Activated B cell treated with CpG ODN at 0.5 μM for 24 hours (primary cell): ENCODE measurements around the gene SMG1. TPM values are rescaled to one million over a fixed set of nuclear protein-coding genes. Genes with fewer than 3 reads are reported as not detected.
A peak's percentile ranks its signal among the peaks of the same experiment; 100 is the strongest.

Experiments
- ATAC-seq: fragments of 200-7000 bp; cut with Tn5 transposase; one replicate; pipeline ENCODE4 v1.10.0; 2021; ENCODE audit warnings: low read depth, mild to moderate bottlenecking, moderate library complexity
- CTCF ChIA-PET: fragments of 350-600 bp; sonication (Branson Sonifier 250); formaldehyde crosslinking; loops from one replicate; lab custom pipeline; 2021; ENCODE audit warnings: antibody characterized with exemption; lab: Charles Lee
- POLR2A ChIA-PET: fragments of 350-600 bp; sonication (Branson Sonifier 250); formaldehyde crosslinking; loops from one replicate; lab custom pipeline; 2021; ENCODE audit warnings: antibody characterized with exemption; lab: Charles Lee
- DNase-seq: peaks from one replicate; pipeline ENCODE4 v3.0.0; 2022
- H3K27ac Mint-ChIP-seq: one replicate; pipeline ENCODE4 v1.8.0; 2020; ENCODE audit warnings: mixed read lengths
- H3K27me3 Mint-ChIP-seq: one replicate; pipeline ENCODE4 v1.8.0; 2021; ENCODE audit warnings: mixed read lengths
- H3K36me3 Mint-ChIP-seq: one replicate; pipeline ENCODE4 v1.8.0; 2021; ENCODE audit warnings: low read depth, mixed read lengths
- H3K4me1 Mint-ChIP-seq: one replicate; pipeline ENCODE4 v1.8.0; 2021; ENCODE audit warnings: mixed read lengths
- H3K4me3 Mint-ChIP-seq: one replicate; pipeline ENCODE4 v1.8.0; 2020; ENCODE audit warnings: mild to moderate bottlenecking, mixed read lengths
- H3K9me3 Mint-ChIP-seq: one replicate; pipeline ENCODE4 v1.8.0; 2020; ENCODE audit warnings: mixed read lengths
- intact Hi-C: fragments of 100-400 bp; cut with micrococcal nuclease; formaldehyde crosslinking; loops from one replicate; pipeline ENCODE4 v1.15.1; 2024
- total RNA-seq: library from RNA; stranded (reverse); gene quantifications from 2 replicates; pipeline ENCODE4 v1.2.3, GENCODE V29; 2022
- TF ChIP-seq, protein P1 (sequence below): fragments of 200-600 bp; IDR thresholded peaks from one replicate; pipeline ENCODE4 v1.8.0; 2022; ENCODE audit warnings: antibody characterized with exemption, mild to moderate bottlenecking

Gene SMG1
- total RNA-seq, 1 donor from 2014 or later, result 215 TPM

DNA sequence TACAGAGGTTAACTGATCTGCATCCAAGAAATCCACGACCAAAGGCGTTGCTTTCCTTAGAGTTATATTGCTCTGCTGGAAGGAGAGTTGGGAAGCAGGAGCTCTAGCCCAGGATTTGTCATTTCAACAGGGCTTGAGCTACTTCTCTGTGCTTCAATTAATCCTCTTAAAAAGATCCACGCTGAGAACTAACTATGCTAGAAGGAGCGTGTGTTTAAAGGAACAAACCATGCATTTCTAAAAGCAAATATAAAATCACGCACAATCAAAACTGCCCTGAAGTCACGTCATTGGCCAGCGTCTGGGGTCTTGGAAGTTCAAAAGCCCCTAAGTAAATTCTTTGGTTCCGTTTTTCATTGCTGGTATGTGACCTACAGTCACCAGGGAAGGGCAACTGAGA is 125.9 kb downstream of the SMG1 start:
- ChIA-PET POLR2A (interaction anchor here (1.8 to 4.4 kb wide), 2 partner anchors 10 to 126 kb away, joined by 12 to 156 read pairs; partner anchors contain the start of genes RPS15A and SMG1), CTCF (interaction anchor here (1.5 kb wide), 1 partner anchor 10 kb away, joined by 6 read pairs; no protein-coding TSS in a partner anchor)
- intact Hi-C loops, result loop anchor here (10.0 kb wide), 1 partner anchor 55 kb away; no protein-coding TSS in a partner anchor
- ATAC-seq (no peak), DNase-seq (no peak)
- H3K36me3 Mint-ChIP-seq, result peaks cover 36% of the 10 kb centered on the region
- H3K4me3 Mint-ChIP-seq, result peak overlapping the region; percentile 95
- peak overlapping the region; percentile 94 for H3K27ac Mint-ChIP-seq
- TF ChIP-seq, protein P1, sequence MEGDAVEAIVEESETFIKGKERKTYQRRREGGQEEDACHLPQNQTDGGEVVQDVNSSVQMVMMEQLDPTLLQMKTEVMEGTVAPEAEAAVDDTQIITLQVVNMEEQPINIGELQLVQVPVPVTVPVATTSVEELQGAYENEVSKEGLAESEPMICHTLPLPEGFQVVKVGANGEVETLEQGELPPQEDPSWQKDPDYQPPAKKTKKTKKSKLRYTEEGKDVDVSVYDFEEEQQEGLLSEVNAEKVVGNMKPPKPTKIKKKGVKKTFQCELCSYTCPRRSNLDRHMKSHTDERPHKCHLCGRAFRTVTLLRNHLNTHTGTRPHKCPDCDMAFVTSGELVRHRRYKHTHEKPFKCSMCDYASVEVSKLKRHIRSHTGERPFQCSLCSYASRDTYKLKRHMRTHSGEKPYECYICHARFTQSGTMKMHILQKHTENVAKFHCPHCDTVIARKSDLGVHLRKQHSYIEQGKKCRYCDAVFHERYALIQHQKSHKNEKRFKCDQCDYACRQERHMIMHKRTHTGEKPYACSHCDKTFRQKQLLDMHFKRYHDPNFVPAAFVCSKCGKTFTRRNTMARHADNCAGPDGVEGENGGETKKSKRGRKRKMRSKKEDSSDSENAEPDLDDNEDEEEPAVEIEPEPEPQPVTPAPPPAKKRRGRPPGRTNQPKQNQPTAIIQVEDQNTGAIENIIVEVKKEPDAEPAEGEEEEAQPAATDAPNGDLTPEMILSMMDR, result no peak
- H3K9me3 Mint-ChIP-seq, result no peaks in the 10 kb centered on the region
- peaks cover 35% of the 10 kb centered on the region for H3K4me1 Mint-ChIP-seq
- no peaks in the 10 kb centered on the region for H3K27me3 Mint-ChIP-seq

DNA sequence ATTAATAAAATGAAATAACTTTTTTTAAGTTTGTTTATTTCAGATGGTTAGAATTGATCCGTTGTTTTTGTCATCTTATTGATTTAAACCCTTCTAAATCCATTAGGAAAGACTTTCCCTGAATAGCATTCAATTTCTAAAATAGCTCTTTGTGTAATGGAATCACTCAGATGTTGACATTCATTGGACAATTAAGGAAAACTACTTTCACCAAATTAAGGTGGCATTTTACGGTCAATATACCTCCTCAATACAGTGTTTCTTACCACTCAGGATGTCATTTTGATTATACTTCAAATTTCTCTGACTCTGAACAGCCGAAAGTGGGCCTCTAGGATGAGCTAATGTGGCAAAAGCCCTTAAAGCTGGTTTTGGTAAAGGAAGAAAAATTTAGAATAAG is 126.7 kb downstream of the SMG1 start:
- intact Hi-C loops, result no loop called here
- ATAC-seq (no peak), DNase-seq (no peak)
- Mint-ChIP-seq H3K27me3 (no peaks in the 10 kb centered on the region), H3K4me3 (peak overlapping the region; percentile 95), H3K4me1 (peaks cover 35% of the 10 kb centered on the region), H3K27ac (peak overlapping the region; percentile 94), H3K9me3 (no peaks in the 10 kb centered on the region), H3K36me3 (peaks cover 39% of the 10 kb centered on the region)
- POLR2A ChIA-PET, result interaction anchor here (4.4 kb wide), 1 partner anchor 9 kb away, joined by 156 read pairs; the partner anchor contains the start of gene RPS15A
- TF ChIP-seq, protein P1, result no peak
- CTCF ChIA-PET, result no interaction called here

DNA sequence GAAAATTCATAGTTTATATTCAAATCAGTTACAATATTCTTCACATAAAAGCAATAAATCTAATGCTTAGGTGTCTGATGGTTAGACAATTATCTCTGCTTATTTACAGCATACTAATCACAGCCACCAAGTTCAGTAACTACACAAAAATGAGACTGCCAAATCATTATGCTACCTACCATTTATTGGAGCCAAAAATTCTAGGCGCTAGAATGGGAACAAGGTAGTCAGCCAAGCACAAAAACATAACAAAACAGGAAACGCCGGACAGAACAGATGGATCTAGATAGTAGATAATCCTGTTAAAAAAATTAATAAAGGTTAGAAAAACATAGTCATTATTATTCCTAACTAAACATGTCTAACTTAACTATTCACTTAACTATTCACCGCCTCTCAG is 128.5 kb downstream of the SMG1 start:
- H3K27ac Mint-ChIP-seq, result no peak overlapping the region
- CTCF ChIA-PET, result no interaction called here
- ATAC-seq, result no peak

DNA sequence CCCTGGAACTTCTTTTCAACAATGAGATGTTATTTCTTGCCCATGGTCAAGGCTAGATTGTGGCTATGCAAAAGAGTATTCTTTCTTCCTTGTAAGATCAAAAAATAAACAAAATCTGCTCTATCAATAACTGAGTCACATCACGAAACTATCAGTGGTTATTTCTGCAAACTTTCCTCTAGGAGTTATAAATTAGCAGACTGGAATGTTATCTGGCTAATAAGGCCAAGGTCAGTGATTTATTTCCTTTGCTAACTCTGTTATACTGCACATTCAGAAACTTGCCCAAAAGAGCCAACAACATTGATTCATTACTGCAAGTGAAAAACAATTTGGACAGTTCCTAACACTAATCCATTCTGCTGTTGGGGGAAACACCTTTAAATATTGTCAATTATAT is 129.8 kb downstream of the SMG1 start:
- Mint-ChIP-seq H3K27ac (no peak overlapping the region), H3K27me3 (no peaks in the 10 kb centered on the region), H3K36me3 (peaks cover 65% of the 10 kb centered on the region), H3K4me1 (peaks cover 20% of the 10 kb centered on the region), H3K4me3 (no peak overlapping the region), H3K9me3 (no peaks in the 10 kb centered on the region)
- CTCF ChIA-PET, result no interaction called here
- DNase-seq, result no peak
- no peak for ATAC-seq
- POLR2A ChIA-PET, result no interaction called here
- intact Hi-C loops, result no loop called here
- TF ChIP-seq, protein P1, result no peak

More for the DNA sequence above, 128.5 kb downstream of the SMG1 start:
- TF ChIP-seq, protein P1, result no peak
- Mint-ChIP-seq H3K4me3 (no peak overlapping the region), H3K4me1 (peaks cover 25% of the 10 kb centered on the region), H3K27me3 (no peaks in the 10 kb centered on the region), H3K9me3 (no peaks in the 10 kb centered on the region), H3K36me3 (peaks cover 55% of the 10 kb centered on the region)
- POLR2A ChIA-PET, result no interaction called here
- DNase-seq, result no peak
- intact Hi-C loops, result no loop called here

DNA sequence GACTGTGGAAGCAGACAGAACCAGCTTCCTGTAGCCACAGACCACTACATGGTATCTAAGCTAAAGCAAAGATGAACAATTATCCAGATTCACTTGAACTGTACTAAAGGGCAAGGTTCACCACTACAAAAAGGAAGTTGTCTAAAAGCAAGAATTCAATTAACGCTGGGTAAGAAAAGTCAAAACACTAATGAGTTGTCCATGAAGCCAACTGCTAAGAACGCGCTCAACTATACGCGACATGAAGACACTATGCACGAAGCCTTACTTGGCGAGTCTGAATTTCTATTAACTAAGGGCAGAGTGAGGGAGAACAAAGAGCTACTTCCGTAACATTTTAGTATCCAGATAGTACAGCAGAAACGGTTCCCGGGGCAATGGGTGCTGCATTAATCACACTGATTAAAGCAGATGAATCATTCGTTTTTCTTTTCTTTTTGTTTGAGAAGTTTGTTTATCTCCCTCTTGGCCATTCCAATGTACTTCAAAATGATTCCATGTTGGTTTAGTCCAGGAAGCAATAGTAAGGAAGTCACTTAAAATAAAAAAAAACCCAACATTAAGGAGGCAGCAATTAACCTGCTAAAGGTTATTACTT is 133.3 kb downstream of the SMG1 start:
- intact Hi-C loops, result no loop called here
- no peak overlapping the region for H3K27ac Mint-ChIP-seq
- peaks cover 78% of the 10 kb centered on the region for H3K36me3 Mint-ChIP-seq
- H3K9me3 Mint-ChIP-seq, result peaks cover 3% of the 10 kb centered on the region
- H3K27me3 Mint-ChIP-seq, result no peaks in the 10 kb centered on the region
- TF ChIP-seq, protein P1, result no peak
- ChIA-PET CTCF (interaction anchor here (5.4 kb wide), 1 partner anchor 10 kb away, joined by 31 read pairs; the partner anchor contains the start of gene ARL6IP1), POLR2A (interaction anchor here (6.1 kb wide), 1 partner anchor 8 kb away, joined by 156 read pairs; the partner anchor contains the start of gene ARL6IP1)
- ATAC-seq (no peak), DNase-seq (no peak)
- no peak overlapping the region for H3K4me3 Mint-ChIP-seq
- peaks cover 26% of the 10 kb centered on the region for H3K4me1 Mint-ChIP-seq
